Loucy (cell line): Measurements from ENCODE around the gene GTF2A1.

Experiments
- H2AFZ ChIP-seq: fragments of 200-600 bp; sonication (generic); 2 replicates; pipeline ENCODE4 v1.6.0; 2016; ENCODE audit warnings: antibody characterized with exemption, mild to moderate bottlenecking, low read length, moderate library complexity
- H3F3A ChIP-seq: fragments of 200-600 bp; 2 replicates; pipeline ENCODE4 v1.6.0; 2016; ENCODE audit warnings: antibody characterized with exemption, low read depth, mild to moderate bottlenecking
- H3K27me3 ChIP-seq: fragments of 200-600 bp; sonication (generic); 2 replicates; pipeline ENCODE4 v1.6.1; 2014; ENCODE audit warnings: low read length, mild to moderate bottlenecking; ENCODE audit not compliant: insufficient read depth, poor library complexity, severe bottlenecking
- H3K36me3 ChIP-seq: fragments of 200-600 bp; sonication (generic); 2 replicates; pipeline ENCODE4 v1.6.1; 2016; ENCODE audit warnings: low read length; ENCODE audit not compliant: insufficient read depth
- H3K4me1 ChIP-seq: fragments of 200-600 bp; sonication (generic); 2 replicates; pipeline ENCODE4 v1.5.1; 2014; ENCODE audit warnings: low read length, mild to moderate bottlenecking; ENCODE audit not compliant: insufficient read depth, poor library complexity, severe bottlenecking
- H3K4me2 ChIP-seq: fragments of 200-600 bp; sonication (generic); 2 replicates; pipeline ENCODE4 v1.6.0; 2014; ENCODE audit warnings: antibody characterized with exemption, low read length, low read depth, mild to moderate bottlenecking; ENCODE audit not compliant: poor library complexity, severe bottlenecking
- H3K4me3 ChIP-seq: fragments of 200-600 bp; sonication (generic); 2 replicates; pipeline ENCODE4 v1.5.1; 2014; ENCODE audit warnings: low read length, mild to moderate bottlenecking, mixed read lengths; ENCODE audit not compliant: poor library complexity, severe bottlenecking
- H3K79me2 ChIP-seq: fragments of 200-600 bp; sonication (generic); 2 replicates; pipeline ENCODE4 v1.6.1; 2014; ENCODE audit warnings: low read length; ENCODE audit not compliant: insufficient read depth
- H3K9ac ChIP-seq: fragments of 200-600 bp; sonication (generic); 2 replicates; pipeline ENCODE4 v1.6.0; 2014; ENCODE audit warnings: mild to moderate bottlenecking, low read depth, low read length, moderate library complexity; ENCODE audit not compliant: poor library complexity, severe bottlenecking
- H3K9me2 ChIP-seq: fragments of 200-600 bp; sonication (generic); replicated peaks from 2 replicates; pipeline ENCODE4 v1.6.1; 2016; ENCODE audit warnings: low read depth, low read length, mixed read lengths
- H3K9me3 ChIP-seq: fragments of 200-600 bp; sonication (generic); 2 replicates; pipeline ENCODE4 v1.6.1; 2014; ENCODE audit warnings: mild to moderate bottlenecking, antibody characterized with exemption, low read length, low read depth; ENCODE audit not compliant: insufficient read depth
- H4K20me1 ChIP-seq: fragments of 200-600 bp; sonication (generic); 2 replicates; pipeline ENCODE4 v1.6.0; 2014; ENCODE audit warnings: antibody characterized with exemption, low read length, mild to moderate bottlenecking; ENCODE audit not compliant: insufficient read depth, poor library complexity, severe bottlenecking
- CTCF ChIP-seq: fragments of 200-600 bp; sonication (generic); conservative IDR thresholded peaks from 2 replicates; pipeline ENCODE4 v1.5.1; 2014; ENCODE audit warnings: mild to moderate bottlenecking, antibody characterized with exemption, low read length
- EZH2phosphoT487 ChIP-seq: fragments of 200-600 bp; IDR thresholded peaks from 2 replicates; pipeline ENCODE4 v1.6.1; 2018; ENCODE audit warnings: antibody characterized with exemption, mild to moderate bottlenecking, moderate library complexity, borderline replicate concordance

Gene GTF2A1

DNA sequence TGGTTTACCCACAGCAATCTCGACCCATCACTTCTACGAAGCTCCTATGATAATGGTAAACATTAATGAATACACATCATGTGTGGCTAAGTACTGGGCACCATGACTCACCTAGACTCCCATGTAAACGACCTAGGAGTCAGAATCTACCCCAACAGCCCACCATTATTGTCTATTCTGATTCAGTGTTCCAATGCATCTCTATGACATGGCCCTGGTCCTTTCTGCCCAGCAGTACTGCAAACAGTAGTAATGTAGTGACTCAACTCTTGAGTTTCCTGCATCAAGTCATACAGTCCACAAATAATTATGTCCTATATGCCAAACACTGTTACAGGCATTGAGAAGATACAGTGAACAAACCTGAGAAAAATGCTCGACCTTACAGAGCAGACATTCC lies 14.6 kb downstream of the GTF2A1 start:
- TF ChIP-seq EZH2phosphoT487 (no peak), CTCF (no peak)
- no peaks in the 10 kb centered on the region for H3K9me3 ChIP-seq
- no peaks in the 10 kb centered on the region for H3K27me3 ChIP-seq
- no peak overlapping the region for H3K9ac ChIP-seq
- no peak overlapping the region for H2AFZ ChIP-seq
- peaks cover 4% of the 10 kb centered on the region for H4K20me1 ChIP-seq
- no peaks in the 10 kb centered on the region for H3F3A ChIP-seq
- no peak overlapping the region for H3K4me2 ChIP-seq
- peaks cover 4% of the 10 kb centered on the region for H3K4me1 ChIP-seq
- H3K79me2 ChIP-seq = peaks cover 76% of the 10 kb centered on the region
- H3K9me2 ChIP-seq = no peaks in the 10 kb centered on the region
- peaks cover 75% of the 10 kb centered on the region for H3K36me3 ChIP-seq
- H3K4me3 ChIP-seq = no peak overlapping the region

DNA sequence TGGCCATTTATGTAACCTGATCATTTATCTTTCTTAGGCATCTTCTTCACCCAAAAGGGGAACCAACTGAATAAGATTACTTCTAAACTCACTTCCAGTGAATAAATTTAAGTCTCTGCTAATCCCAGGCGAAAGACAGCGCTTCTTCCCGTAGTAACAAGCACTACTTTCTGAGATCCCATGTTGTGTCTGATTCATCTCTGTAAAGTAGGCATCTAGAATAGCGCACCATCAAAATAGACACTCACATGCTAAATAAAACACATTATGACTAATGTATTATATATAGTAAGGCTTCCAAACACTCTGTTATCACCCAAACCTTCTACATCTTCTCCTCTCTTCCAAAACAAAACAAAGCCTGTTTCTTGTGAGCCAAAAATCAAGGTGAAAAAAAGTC lies 15.1 kb downstream of the GTF2A1 start:
- Histone ChIP-seq H3K4me1 (peaks cover 3% of the 10 kb centered on the region), H3K4me3 (no peak overlapping the region), H3K4me2 (no peak overlapping the region), H3K36me3 (peaks cover 73% of the 10 kb centered on the region), H3F3A (no peaks in the 10 kb centered on the region), H3K79me2 (peaks cover 73% of the 10 kb centered on the region), H4K20me1 (peaks cover 4% of the 10 kb centered on the region), H2AFZ (no peak overlapping the region), H3K27me3 (no peaks in the 10 kb centered on the region), H3K9me3 (no peaks in the 10 kb centered on the region), H3K9me2 (no peaks in the 10 kb centered on the region), H3K9ac (no peak overlapping the region)
- no peak for TF ChIP-seq EZH2phosphoT487
- TF ChIP-seq CTCF = no peak

DNA sequence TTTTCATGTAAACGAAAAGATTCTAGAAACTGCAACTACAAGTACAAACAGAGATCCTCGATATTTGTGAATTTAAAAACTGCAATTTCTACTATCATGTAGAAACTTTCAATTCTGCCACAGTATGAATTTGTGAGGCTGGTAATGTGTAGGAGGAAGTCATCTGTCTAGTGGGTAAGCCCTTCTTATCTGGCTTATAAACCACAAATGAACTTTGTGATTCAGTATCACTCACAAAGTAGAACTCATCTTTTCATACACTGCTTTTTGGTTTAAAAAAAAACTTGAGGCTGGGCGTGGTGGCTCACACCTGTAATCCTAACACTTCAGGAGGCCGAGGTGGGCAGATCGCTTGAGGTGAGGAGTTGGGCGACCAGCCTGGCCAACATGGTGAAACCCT lies 20.7 kb downstream of the GTF2A1 start:
- peaks cover 37% of the 10 kb centered on the region for H3K79me2 ChIP-seq
- no peaks in the 10 kb centered on the region for H3K9me2 ChIP-seq
- H2AFZ ChIP-seq = no peak overlapping the region
- H3K4me2 ChIP-seq = peak overlapping the region; percentile 19
- peaks cover 9% of the 10 kb centered on the region for H3K4me1 ChIP-seq
- peaks cover 78% of the 10 kb centered on the region for H3K36me3 ChIP-seq
- H3K9me3 ChIP-seq = no peaks in the 10 kb centered on the region
- TF ChIP-seq EZH2phosphoT487 (no peak), CTCF (no peak)
- peaks cover 16% of the 10 kb centered on the region for H4K20me1 ChIP-seq
- no peak overlapping the region for H3K4me3 ChIP-seq
- H3K9ac ChIP-seq = no peak overlapping the region
- H3F3A ChIP-seq = no peaks in the 10 kb centered on the region
- H3K27me3 ChIP-seq = no peaks in the 10 kb centered on the region
